ENCODE measurements around the gene SLC25A21.

Gene SLC25A21

DNA sequence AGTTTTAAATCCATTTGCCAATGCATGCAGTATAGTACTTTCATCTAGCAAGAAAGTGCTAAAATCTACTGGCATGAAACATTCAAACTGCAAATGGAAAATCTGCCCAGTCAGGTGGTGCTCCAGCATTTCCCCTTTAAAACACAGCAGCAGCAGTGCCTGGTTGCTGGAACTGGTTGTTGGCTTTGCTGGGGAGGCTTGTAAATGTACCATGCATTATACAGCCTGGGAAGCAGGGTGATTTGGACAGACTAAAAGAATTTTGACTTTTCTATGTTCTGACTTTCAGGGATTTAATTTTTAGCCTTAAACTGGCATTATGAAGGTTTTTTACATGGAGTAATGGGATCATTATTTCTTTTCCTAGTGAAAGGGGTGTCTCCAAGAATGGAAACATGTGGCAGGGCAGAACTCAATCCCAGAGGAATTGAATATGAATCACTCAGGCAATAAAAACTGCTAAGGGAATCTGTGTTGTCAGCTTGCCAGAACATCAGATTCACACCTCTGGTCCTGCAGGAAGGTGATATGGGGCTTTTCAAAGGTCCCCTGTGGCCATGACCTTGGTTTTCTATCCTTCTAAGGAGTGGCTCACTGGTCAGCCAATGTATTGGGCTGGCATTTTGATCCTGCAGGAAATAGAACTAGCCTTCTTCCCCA, 519.7 kb downstream of the SLC25A21 start:
- no peak for DNase-seq (ENCODE audit: extremely low read depth, insufficient read length)
- peaks cover 1% of the 10 kb centered on the region for H3K27me3 ChIP-seq (replicated peaks; ENCODE audit: control insufficient read depth, insufficient read depth, low read length)
- no peak overlapping the region for H3K4me3 ChIP-seq (replicated peaks; ENCODE audit: low read depth, low read length)
- no peaks in the 10 kb centered on the region for H3K36me3 ChIP-seq (ENCODE audit: control insufficient read depth, insufficient read depth, low read length)
- TF ChIP-seq, protein P1, sequence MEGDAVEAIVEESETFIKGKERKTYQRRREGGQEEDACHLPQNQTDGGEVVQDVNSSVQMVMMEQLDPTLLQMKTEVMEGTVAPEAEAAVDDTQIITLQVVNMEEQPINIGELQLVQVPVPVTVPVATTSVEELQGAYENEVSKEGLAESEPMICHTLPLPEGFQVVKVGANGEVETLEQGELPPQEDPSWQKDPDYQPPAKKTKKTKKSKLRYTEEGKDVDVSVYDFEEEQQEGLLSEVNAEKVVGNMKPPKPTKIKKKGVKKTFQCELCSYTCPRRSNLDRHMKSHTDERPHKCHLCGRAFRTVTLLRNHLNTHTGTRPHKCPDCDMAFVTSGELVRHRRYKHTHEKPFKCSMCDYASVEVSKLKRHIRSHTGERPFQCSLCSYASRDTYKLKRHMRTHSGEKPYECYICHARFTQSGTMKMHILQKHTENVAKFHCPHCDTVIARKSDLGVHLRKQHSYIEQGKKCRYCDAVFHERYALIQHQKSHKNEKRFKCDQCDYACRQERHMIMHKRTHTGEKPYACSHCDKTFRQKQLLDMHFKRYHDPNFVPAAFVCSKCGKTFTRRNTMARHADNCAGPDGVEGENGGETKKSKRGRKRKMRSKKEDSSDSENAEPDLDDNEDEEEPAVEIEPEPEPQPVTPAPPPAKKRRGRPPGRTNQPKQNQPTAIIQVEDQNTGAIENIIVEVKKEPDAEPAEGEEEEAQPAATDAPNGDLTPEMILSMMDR (IDR thresholded peaks at IDR 0.05; ENCODE audit: insufficient read depth, low read length, poor library complexity, severe bottlenecking), result no peak

DNA sequence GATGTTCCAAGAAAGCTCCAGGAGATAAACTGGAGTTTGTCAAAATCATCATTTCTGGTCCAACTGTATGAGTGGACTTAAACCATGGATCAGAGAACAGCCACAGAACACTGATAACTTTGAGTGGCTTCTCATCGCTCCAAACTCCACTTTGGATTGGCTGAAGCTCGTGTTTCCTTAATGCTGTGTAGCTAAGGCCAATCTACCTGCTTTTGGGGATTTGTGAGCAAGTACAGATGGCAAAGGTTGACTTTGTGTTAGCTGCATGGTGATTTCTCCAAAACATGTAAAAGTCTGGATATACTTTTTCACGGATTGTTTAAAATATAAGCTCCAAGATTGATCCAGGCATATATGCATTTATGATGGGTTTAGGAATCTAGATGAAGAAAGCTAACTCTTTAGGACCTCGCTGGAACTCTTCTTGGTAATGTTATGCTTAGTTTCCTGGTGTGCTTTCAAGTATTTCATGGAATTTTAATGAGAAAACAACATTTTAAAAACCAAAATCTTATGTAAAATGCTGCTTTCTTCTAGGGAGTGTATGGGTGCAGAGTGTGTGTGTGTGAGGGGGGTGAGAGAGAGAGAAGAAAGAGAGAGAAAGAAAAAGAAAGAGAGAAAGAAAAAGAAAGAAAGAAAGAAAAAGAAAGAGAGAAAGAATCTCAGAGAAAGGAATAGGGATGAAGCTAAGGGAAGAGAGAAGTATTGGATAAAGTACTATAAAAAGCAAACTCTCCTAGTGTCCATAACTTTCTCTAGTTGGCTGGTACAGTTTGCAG, 522.3 kb downstream of the SLC25A21 start:
- TF ChIP-seq, protein P1 (IDR thresholded peaks at IDR 0.05; ENCODE audit: insufficient read depth, low read length, poor library complexity, severe bottlenecking), result no peak
- no peaks in the 10 kb centered on the region for H3K36me3 ChIP-seq (ENCODE audit: control insufficient read depth, insufficient read depth, low read length)
- H3K27me3 ChIP-seq (replicated peaks; ENCODE audit: control insufficient read depth, insufficient read depth, low read length), result peaks cover 1% of the 10 kb centered on the region
- H3K4me3 ChIP-seq (replicated peaks; ENCODE audit: low read depth, low read length), result no peak overlapping the region
- DNase-seq (ENCODE audit: extremely low read depth, insufficient read length), result no peak

DNA sequence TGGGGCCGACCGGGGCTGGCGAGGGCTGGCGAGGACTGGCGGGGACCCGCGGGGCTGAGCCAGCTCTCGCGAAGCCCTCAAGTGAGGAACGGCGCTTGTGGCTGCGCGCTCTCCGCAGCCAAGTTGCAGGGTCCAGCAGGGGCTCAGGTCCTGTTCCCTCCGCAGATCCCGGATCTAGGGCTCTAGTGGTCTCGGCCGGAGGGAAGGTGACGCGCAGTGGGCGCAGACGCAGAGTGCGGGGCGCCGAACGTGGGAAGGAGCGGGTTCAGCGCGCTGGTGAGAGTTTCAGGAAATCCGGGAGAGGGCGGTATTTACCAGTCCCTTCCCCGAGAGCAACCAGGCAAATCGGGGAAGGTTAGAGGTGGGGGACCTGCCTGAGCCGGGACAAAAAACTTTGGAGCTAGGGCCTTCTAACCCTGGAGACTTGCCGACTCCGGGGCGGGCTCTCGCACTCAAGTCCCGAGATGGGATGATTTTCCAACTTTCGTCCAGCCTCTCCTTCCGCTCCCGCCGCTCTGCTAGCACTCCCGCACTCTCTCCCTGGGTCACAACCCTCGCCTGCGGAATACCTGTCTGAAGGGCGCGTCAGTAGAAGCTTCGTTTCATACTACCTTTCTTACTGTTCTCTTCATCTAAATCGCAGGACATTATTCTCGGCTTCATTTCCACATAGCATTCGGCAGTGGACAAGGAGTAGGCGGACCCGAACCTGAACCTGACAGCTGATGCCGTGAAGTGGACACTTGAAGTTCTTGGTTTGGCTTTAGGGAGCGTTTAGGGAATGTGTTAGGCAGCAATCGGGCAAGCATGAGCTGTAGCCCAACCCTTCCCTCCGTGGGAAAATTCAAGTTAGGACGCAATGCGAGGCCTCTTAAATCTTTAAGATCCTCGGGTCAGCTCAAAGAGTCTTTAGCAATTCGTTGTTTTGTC, 524.3 kb downstream of the SLC25A21 start:
- H3K27me3 ChIP-seq (replicated peaks; ENCODE audit: control insufficient read depth, insufficient read depth, low read length), result peaks cover 1% of the 10 kb centered on the region
- no peak overlapping the region for H3K4me3 ChIP-seq (replicated peaks; ENCODE audit: low read depth, low read length)
- DNase-seq (ENCODE audit: extremely low read depth, insufficient read length), result no peak
- no peaks in the 10 kb centered on the region for H3K36me3 ChIP-seq (ENCODE audit: control insufficient read depth, insufficient read depth, low read length)
- TF ChIP-seq, protein P1 (IDR thresholded peaks at IDR 0.05; ENCODE audit: insufficient read depth, low read length, poor library complexity, severe bottlenecking), result no peak

DNA sequence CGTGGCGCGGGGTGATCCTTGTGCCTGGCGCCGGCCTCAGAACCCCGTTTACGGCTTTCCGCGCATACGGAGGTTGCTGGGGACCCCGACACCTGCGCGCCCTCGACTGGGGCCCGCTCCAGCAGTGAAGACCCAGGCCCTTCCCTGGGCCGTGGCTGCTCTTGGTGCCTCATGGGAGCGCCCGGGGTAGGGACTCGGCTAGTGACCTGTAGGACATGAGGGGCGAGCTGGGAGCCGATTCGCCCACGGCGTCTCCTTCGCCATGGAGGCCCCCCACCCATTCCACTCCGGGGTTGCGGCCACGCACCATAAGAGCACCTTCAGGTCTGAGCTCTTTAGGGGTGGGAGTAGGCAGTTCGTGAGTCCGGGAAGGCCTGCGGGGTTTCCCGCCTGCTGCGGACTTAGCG, 525.0 kb downstream of the SLC25A21 start:
- H3K4me3 ChIP-seq (replicated peaks; ENCODE audit: low read depth, low read length), result no peak overlapping the region
- H3K27me3 ChIP-seq (replicated peaks; ENCODE audit: control insufficient read depth, insufficient read depth, low read length), result no peaks in the 10 kb centered on the region; the same call in none of the 2 replicates

More for the DNA sequence above, 525.0 kb downstream of the SLC25A21 start:
- DNase-seq (ENCODE audit: extremely low read depth, insufficient read length), result no peak
- H3K36me3 ChIP-seq (ENCODE audit: control insufficient read depth, insufficient read depth, low read length), result no peaks in the 10 kb centered on the region
- TF ChIP-seq, protein P1 (IDR thresholded peaks at IDR 0.05; ENCODE audit: insufficient read depth, low read length, poor library complexity, severe bottlenecking), result no peak
